Measurements from ENCODE around the gene RNU11. TPM values are rescaled to one million over a fixed set of nuclear protein-coding genes. Genes with fewer than 3 reads are reported as not detected.
"Not testable (repeated sequence)": the region's sequence is repeated elsewhere in the genome, so short reads cannot be mapped to it uniquely, and the experiment has no call there.

RNU11 gene
- total RNA-seq, 1 experiment from 2014 or later: not detected

- TF ChIP-seq CTCF (IDR thresholded peaks at IDR 0.05) (no peak), ZNF425 (CRISPR knock-in tag; conservative IDR thresholded peaks at IDR 0.05) (no peak)
Measured at GRCh38 chr1:28682840-28683239, 34.4 kb downstream of the RNU11 start (continued).

DNA sequence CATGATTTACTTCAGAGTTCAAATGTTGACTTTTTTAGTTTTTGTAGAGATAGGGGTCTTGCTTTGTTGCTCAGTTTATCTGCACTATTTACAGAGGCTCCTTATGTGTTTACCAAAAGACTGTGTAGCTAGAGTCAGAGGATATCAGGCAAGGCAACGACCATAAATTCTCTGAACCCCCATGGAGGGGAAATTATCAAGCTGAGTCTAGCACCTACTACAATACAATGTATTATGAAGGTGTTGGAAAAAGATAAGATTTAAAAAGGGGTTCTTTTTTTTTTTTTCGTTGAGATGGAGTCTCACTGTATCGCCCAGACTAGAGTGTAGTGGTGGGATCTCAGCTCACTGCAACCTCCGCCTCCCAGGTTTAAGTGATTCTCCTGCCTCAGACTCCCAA, 36.5 kb downstream of the RNU11 start:
- Mint-ChIP-seq H3K9me3 (no peaks in the 10 kb centered on the region), H3K27me3 (ENCODE audit: low read depth) (no peaks in the 10 kb centered on the region), H3K27ac (no peak overlapping the region), H3K4me3 (no peak overlapping the region), H3K36me3 (peaks cover 50% of the 10 kb centered on the region), H3K4me1 (no peaks in the 10 kb centered on the region)
- TF ChIP-seq SMAD4 (CRISPR knock-in tag; IDR thresholded peaks at IDR 0.05): no peak
- TF ChIP-seq, protein P1, sequence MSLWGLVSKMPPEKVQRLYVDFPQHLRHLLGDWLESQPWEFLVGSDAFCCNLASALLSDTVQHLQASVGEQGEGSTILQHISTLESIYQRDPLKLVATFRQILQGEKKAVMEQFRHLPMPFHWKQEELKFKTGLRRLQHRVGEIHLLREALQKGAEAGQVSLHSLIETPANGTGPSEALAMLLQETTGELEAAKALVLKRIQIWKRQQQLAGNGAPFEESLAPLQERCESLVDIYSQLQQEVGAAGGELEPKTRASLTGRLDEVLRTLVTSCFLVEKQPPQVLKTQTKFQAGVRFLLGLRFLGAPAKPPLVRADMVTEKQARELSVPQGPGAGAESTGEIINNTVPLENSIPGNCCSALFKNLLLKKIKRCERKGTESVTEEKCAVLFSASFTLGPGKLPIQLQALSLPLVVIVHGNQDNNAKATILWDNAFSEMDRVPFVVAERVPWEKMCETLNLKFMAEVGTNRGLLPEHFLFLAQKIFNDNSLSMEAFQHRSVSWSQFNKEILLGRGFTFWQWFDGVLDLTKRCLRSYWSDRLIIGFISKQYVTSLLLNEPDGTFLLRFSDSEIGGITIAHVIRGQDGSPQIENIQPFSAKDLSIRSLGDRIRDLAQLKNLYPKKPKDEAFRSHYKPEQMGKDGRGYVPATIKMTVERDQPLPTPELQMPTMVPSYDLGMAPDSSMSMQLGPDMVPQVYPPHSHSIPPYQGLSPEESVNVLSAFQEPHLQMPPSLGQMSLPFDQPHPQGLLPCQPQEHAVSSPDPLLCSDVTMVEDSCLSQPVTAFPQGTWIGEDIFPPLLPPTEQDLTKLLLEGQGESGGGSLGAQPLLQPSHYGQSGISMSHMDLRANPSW (CRISPR knock-in tag; conservative IDR thresholded peaks at IDR 0.05; ENCODE audit: low read depth): no peak
- no peak for TF ChIP-seq TEAD4 (CRISPR knock-in tag; IDR thresholded peaks at IDR 0.05)
- TF ChIP-seq ZNF425 (CRISPR knock-in tag; conservative IDR thresholded peaks at IDR 0.05): no peak
- no peak for TF ChIP-seq OVOL2 (CRISPR knock-in tag; IDR thresholded peaks at IDR 0.05; ENCODE audit: borderline replicate concordance)
- TF ChIP-seq, protein P2, sequence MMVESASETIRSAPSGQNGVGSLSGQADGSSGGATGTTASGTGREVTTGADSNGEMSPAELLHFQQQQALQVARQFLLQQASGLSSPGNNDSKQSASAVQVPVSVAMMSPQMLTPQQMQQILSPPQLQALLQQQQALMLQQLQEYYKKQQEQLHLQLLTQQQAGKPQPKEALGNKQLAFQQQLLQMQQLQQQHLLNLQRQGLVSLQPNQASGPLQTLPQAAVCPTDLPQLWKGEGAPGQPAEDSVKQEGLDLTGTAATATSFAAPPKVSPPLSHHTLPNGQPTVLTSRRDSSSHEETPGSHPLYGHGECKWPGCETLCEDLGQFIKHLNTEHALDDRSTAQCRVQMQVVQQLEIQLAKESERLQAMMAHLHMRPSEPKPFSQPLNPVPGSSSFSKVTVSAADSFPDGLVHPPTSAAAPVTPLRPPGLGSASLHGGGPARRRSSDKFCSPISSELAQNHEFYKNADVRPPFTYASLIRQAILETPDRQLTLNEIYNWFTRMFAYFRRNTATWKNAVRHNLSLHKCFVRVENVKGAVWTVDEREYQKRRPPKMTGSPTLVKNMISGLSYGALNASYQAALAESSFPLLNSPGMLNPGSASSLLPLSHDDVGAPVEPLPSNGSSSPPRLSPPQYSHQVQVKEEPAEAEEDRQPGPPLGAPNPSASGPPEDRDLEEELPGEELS (CRISPR knock-in tag; IDR thresholded peaks at IDR 0.05): no peak
- TF ChIP-seq ZNF138 (CRISPR knock-in tag; conservative IDR thresholded peaks at IDR 0.05): no peak
- CTCF ChIA-PET: interaction anchor here (1.5 kb wide), 1 partner anchor 51 kb away, joined by 4 read pairs; the partner anchor contains the start of gene YTHDF2
- ATAC-seq (no peak), DNase-seq (ENCODE audit: low spot score) (no peak)
- POLR2A ChIA-PET: interaction anchor here (0.7 to 0.9 kb wide), 2 partner anchors 49 to 52 kb away, joined by 3 to 4 read pairs; partner anchors contain the start of gene YTHDF2

DNA sequence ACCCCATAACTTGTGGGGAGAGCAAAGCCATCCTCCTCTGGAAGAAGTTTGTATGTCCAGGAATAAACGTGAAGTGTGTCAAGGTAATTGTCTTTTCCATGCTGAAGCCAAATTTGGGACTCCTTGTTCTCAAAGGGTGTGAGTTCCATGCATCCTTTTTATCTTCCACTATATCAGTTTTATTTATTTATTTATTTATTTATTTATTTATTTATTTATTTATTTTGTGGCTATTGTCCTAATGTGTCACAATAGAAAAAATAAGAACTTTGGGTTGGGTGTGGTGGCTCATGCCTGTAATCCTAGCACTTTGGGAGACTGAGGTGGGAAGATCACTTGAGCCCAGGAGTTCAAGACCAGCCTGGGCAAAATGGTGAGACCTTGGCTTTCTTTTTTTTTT, 43.2 kb downstream of the RNU11 start:
- H3K4me1 Mint-ChIP-seq; CTCF ChIA-PET; H3K4me3 Mint-ChIP-seq; H3K27me3 Mint-ChIP-seq (ENCODE audit: low read depth); H3K27ac Mint-ChIP-seq; DNase-seq (ENCODE audit: low spot score); H3K9me3 Mint-ChIP-seq; POLR2A ChIA-PET; ATAC-seq: not testable (repeated sequence)
- H3K36me3 Mint-ChIP-seq: peaks cover 52% of the 10 kb centered on the region

Other genes starting within 250 kb of the RNU11 start
- 93.2 to 103 TPM (median 98.2 TPM) in 3 replicates for gene RCC1, start 142.6 kb upstream of the RNU11 start, total RNA-seq (2021)
- gene TRNAU1AP, start 95.5 kb upstream of the RNU11 start, total RNA-seq (2021): 30.4 to 40.6 TPM (median 34.0 TPM) in 3 replicates
- gene RAB42, start 56.3 kb upstream of the RNU11 start, total RNA-seq (2021): 8.9 to 12.6 TPM (median 10.1 TPM) in 3 replicates
- gene TAF12, start 5.5 kb upstream of the RNU11 start, total RNA-seq (2021): 18.6 to 23.3 TPM (median 22.1 TPM) in 3 replicates
- 25.4 to 29.4 TPM (median 26.4 TPM) in 3 replicates for gene GMEB1, start 20.2 kb downstream of the RNU11 start, total RNA-seq (2021)
- gene YTHDF2, start 88.3 kb downstream of the RNU11 start, total RNA-seq (2021): 111 to 126 TPM (median 114 TPM) in 3 replicates
- gene OPRD1, start 163.6 kb downstream of the RNU11 start, total RNA-seq (2021): 2.2 to 3.1 TPM (median 2.5 TPM) in 3 replicates